ENCODE results near the gene CFAP77.

DNA sequence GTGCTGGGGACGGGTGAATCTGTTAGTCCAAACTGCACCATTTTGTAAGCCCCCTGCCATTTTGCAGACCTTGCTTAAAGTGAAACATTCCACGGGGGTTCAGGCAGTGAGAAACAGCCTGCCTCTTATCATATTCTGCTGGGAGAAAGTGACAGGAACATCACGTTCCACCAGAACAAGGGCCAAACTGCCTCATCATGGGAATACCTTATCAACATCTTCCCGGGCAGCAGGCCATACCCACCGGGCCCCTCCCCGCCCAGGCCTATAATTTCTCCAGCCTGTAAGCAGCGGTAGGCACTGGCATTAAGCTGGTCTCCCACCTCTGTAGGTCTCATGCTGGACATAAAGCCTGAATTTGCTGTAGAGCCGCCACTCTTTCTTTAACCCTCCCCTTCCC is 1.5 kb upstream of the CFAP77 start:
- TF ChIP-seq EZH2 (IDR thresholded peaks at IDR 0.05; ENCODE audit: low read length, unreplicated experiment), result no peak
- TF ChIP-seq, protein P1, sequence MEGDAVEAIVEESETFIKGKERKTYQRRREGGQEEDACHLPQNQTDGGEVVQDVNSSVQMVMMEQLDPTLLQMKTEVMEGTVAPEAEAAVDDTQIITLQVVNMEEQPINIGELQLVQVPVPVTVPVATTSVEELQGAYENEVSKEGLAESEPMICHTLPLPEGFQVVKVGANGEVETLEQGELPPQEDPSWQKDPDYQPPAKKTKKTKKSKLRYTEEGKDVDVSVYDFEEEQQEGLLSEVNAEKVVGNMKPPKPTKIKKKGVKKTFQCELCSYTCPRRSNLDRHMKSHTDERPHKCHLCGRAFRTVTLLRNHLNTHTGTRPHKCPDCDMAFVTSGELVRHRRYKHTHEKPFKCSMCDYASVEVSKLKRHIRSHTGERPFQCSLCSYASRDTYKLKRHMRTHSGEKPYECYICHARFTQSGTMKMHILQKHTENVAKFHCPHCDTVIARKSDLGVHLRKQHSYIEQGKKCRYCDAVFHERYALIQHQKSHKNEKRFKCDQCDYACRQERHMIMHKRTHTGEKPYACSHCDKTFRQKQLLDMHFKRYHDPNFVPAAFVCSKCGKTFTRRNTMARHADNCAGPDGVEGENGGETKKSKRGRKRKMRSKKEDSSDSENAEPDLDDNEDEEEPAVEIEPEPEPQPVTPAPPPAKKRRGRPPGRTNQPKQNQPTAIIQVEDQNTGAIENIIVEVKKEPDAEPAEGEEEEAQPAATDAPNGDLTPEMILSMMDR (conservative IDR thresholded peaks at IDR 0.05; ENCODE audit: low read depth, low read length), result no peak
- no peak for TF ChIP-seq EZH2phosphoT487 (IDR thresholded peaks at IDR 0.05; ENCODE audit: borderline replicate concordance, low read length)

Measured in PC-3 (cell line).